Activated CD4-positive, alpha-beta T cell treated with anti-CD3 and anti-CD28 coated beads, Interleukin-2, amount 10 ng/mL, durations not matched to agents 7 days and 5 days (primary cell): Measurements from ENCODE around the gene SIPA1L2. TPM values are rescaled to one million over a fixed set of nuclear protein-coding genes. Genes with fewer than 3 reads are reported as not detected.

Experiments used
- total RNA-seq, 2 experiments: library from RNA; stranded (reverse); gene quantifications; one replicate each; pipeline ENCODE4 v1.2.3, GENCODE V29; 2021

SIPA1L2 gene
- total RNA-seq, 2 experiments from 2014 or later, result 0.62 to 0.77 TPM

Other genes starting within 250 kb of the SIPA1L2 start
- gene MAP10, start 175.3 kb upstream of the SIPA1L2 start, total RNA-seq, result 1 to 10 TPM; 3.1 to 4.0 TPM